ENCODE measurements around the gene PVALB. TPM values are rescaled to one million over a fixed set of nuclear protein-coding genes. Genes with fewer than 3 reads are reported as not detected.

Gene PVALB
- total and polyA plus RNA-seq, 9 of the 15 experiments (the other 6 are each of a cell fraction or from before 2014, with no cell fraction given) = not detected

DNA sequence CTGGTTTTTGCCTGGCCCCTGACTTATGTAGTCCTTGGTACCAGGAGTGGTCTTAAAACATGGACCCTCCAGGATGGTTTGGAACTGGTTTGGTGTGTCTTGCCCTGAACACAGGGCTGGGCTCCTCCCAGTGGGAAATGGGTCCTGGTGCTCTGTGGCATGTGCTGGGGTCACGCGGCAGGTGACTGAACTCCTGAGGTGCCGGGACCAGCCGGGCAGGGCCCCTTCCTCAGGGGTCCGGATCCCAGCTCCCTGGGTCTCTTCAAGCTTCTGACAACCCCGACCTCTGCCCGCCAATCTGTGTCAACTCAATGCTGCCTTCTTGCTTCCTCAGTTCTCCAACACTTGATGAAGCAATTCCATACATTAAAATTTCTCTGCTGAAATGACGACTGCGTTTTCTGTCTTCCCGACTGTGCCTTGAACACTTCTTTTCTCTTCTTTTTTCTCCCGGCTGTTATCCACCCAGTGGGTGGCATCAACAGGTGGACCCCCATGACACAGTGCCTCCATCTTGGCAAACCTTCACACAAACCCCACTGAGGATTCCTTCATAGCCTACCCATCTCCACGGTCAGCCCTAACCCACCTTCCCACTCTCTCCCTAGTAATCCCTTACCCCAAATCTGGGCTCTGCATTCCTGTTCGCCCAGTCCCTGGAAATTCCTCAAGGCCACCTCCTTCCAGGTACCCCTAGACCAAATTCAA is 45.3 kb downstream of the PVALB start:
- Histone ChIP-seq H3K27me3 (ENCODE audit: control insufficient read depth in 2 of 2, insufficient read depth in 2 of 2, low read length in 2 of 2) (peaks cover 0 to 52% of the 10 kb centered on the region in 2 experiments; a peak in 3 of 5 replicates), H3K4me1 (replicated peaks in 1 of 2; ENCODE audit: control insufficient read depth in 2 of 2, insufficient read depth in 2 of 2, low read length in 2 of 2) (peaks cover 0 to 8% of the 10 kb centered on the region in 2 experiments; a peak in 1 of 5 replicates), H3K9me1 (ENCODE audit: control insufficient read depth, insufficient read depth, low read length) (no peaks in the 10 kb centered on the region), H3K79me2 (ENCODE audit: control insufficient read depth, insufficient read depth, low read length) (no peaks in the 10 kb centered on the region), H4K20me1 (replicated peaks; ENCODE audit: control insufficient read depth, insufficient read depth, low read length) (no peaks in the 10 kb centered on the region), H2AFZ (ENCODE audit: low read depth, low read length) (no peak overlapping the region), H3K4me3 (no peak overlapping the region), H3K9me3 (replicated peaks; ENCODE audit: control insufficient read depth, insufficient read depth, low read depth, low read length) (no peaks in the 10 kb centered on the region), H3K4me2 (ENCODE audit: insufficient read depth, low read length) (no peak overlapping the region), H3K27ac (ENCODE audit: extremely low read depth, low read depth, low read length) (no peak overlapping the region), H3K9ac (ENCODE audit: insufficient read depth in 1 of 2, low read depth in 2 of 2, low read length in 2 of 2) (no peak overlapping the region), H3K36me3 (ENCODE audit: control insufficient read depth, insufficient read depth, low read length) (no peaks in the 10 kb centered on the region)
- 0% methylated on average over 10 of the region's 13 CpGs for WGBS (ENCODE audit: insufficient coverage, low coverage, missing lambda C conversion rate)
- ATAC-seq (no peak), FAIRE-seq (no peak), DNase-seq (ENCODE audit: extremely low read depth in 1 of 4, low spot score in 3 of 4) (no peak)
- in situ Hi-C loops (cut with MboI) (no loop called here), intact Hi-C loops (cut with micrococcal nuclease) (loop anchor here (5.0 kb wide), 1 partner anchor 224 kb away; no protein-coding TSS in a partner anchor)
- CTCF ChIA-PET (ENCODE audit: low intra/inter-chr PET ratio) = no interaction called here
- POLR2A ChIA-PET = interaction anchor here (0.7 to 1.1 kb wide), 2 partner anchors 14 to 217 kb away, joined by 3 read pairs; no protein-coding TSS in a partner anchor
- no TSS peak for BruUV-seq (replicated peaks)
- TF ChIP-seq ZNF124 (CRISPR knock-in tag; IDR thresholded peaks at IDR 0.05) = no peak
- no peak for TF ChIP-seq NCOA4 (IDR thresholded peaks at IDR 0.05; ENCODE audit: partially characterized antibody)
- no peak for TF ChIP-seq TCFL5 (CRISPR knock-in tag; conservative IDR thresholded peaks at IDR 0.05)
- TF ChIP-seq NR3C1 (CRISPR knock-in tag; IDR thresholded peaks at IDR 0.05) = no peak
- no peak for TF ChIP-seq TBL1XR1 (IDR thresholded peaks at IDR 0.05; ENCODE audit: low read length in 2 of 2)
- no peak for TF ChIP-seq HNRNPLL (IDR thresholded peaks at IDR 0.05; ENCODE audit: low read depth, low read length, poor library complexity, severe bottlenecking)
- no peak for TF ChIP-seq ZFP36 (IDR thresholded peaks at IDR 0.05; ENCODE audit: low read depth, low read length, partially characterized antibody)
- no peak for TF ChIP-seq MTA2 (IDR thresholded peaks at IDR 0.05; ENCODE audit: low read depth)
- no peak for TF ChIP-seq EZH2 (IDR thresholded peaks at IDR 0.05; ENCODE audit: borderline replicate concordance, low read depth, low read length)
- TF ChIP-seq, protein P1, sequence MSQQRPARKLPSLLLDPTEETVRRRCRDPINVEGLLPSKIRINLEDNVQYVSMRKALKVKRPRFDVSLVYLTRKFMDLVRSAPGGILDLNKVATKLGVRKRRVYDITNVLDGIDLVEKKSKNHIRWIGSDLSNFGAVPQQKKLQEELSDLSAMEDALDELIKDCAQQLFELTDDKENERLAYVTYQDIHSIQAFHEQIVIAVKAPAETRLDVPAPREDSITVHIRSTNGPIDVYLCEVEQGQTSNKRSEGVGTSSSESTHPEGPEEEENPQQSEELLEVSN (IDR thresholded peaks at IDR 0.05; ENCODE audit: borderline replicate concordance in 1 of 2, extremely low read depth in 1 of 2, insufficient read depth in 1 of 2, insufficient read length in 1 of 2, low read depth in 1 of 2, low read length in 1 of 2, poor library complexity in 1 of 2, severe bottlenecking in 1 of 2) = no peak
- no peak for TF ChIP-seq ZNF263 (CRISPR knock-in tag; IDR thresholded peaks at IDR 0.05; ENCODE audit: borderline replicate concordance)
- TF ChIP-seq SPI1 (IDR thresholded peaks at IDR 0.05; ENCODE audit: borderline replicate concordance, low read depth, low read length) = no peak
- no peak for TF ChIP-seq SP1 (CRISPR knock-in tag; IDR thresholded peaks at IDR 0.05)
- TF ChIP-seq, protein P2, sequence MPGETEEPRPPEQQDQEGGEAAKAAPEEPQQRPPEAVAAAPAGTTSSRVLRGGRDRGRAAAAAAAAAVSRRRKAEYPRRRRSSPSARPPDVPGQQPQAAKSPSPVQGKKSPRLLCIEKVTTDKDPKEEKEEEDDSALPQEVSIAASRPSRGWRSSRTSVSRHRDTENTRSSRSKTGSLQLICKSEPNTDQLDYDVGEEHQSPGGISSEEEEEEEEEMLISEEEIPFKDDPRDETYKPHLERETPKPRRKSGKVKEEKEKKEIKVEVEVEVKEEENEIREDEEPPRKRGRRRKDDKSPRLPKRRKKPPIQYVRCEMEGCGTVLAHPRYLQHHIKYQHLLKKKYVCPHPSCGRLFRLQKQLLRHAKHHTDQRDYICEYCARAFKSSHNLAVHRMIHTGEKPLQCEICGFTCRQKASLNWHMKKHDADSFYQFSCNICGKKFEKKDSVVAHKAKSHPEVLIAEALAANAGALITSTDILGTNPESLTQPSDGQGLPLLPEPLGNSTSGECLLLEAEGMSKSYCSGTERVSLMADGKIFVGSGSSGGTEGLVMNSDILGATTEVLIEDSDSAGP (CRISPR knock-in tag; IDR thresholded peaks at IDR 0.05) = no peak
- TF ChIP-seq, protein P3, sequence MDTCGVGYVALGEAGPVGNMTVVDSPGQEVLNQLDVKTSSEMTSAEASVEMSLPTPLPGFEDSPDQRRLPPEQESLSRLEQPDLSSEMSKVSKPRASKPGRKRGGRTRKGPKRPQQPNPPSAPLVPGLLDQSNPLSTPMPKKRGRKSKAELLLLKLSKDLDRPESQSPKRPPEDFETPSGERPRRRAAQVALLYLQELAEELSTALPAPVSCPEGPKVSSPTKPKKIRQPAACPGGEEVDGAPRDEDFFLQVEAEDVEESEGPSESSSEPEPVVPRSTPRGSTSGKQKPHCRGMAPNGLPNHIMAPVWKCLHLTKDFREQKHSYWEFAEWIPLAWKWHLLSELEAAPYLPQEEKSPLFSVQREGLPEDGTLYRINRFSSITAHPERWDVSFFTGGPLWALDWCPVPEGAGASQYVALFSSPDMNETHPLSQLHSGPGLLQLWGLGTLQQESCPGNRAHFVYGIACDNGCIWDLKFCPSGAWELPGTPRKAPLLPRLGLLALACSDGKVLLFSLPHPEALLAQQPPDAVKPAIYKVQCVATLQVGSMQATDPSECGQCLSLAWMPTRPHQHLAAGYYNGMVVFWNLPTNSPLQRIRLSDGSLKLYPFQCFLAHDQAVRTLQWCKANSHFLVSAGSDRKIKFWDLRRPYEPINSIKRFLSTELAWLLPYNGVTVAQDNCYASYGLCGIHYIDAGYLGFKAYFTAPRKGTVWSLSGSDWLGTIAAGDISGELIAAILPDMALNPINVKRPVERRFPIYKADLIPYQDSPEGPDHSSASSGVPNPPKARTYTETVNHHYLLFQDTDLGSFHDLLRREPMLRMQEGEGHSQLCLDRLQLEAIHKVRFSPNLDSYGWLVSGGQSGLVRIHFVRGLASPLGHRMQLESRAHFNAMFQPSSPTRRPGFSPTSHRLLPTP (IDR thresholded peaks at IDR 0.05; ENCODE audit: borderline replicate concordance, extremely low read depth, insufficient read length) = no peak
- no peak for TF ChIP-seq ETV1 (tag; conservative IDR thresholded peaks at IDR 0.05; ENCODE audit: low read depth)

Data from K562 (cell line).